Urothelium cell line (cell line): ENCODE data around the gene SIKE1.
A peak's percentile ranks its signal among the peaks of the same experiment; 100 is the strongest.
"Not testable (repeated sequence)": the region's sequence is repeated elsewhere in the genome, so short reads cannot be mapped to it uniquely, and the experiment has no call there.

Experiments
- DNase-seq: peaks from one replicate; pipeline ENCODE4 v3.0.0; 2011; ENCODE audit warnings: low spot score, mixed read lengths
- FAIRE-seq: peaks from 2 replicates; lab custom pipeline; 2011; peaks lifted over from hg19 to GRCh38; lab: Jason Lieb, UNC

SIKE1 gene

DNA sequence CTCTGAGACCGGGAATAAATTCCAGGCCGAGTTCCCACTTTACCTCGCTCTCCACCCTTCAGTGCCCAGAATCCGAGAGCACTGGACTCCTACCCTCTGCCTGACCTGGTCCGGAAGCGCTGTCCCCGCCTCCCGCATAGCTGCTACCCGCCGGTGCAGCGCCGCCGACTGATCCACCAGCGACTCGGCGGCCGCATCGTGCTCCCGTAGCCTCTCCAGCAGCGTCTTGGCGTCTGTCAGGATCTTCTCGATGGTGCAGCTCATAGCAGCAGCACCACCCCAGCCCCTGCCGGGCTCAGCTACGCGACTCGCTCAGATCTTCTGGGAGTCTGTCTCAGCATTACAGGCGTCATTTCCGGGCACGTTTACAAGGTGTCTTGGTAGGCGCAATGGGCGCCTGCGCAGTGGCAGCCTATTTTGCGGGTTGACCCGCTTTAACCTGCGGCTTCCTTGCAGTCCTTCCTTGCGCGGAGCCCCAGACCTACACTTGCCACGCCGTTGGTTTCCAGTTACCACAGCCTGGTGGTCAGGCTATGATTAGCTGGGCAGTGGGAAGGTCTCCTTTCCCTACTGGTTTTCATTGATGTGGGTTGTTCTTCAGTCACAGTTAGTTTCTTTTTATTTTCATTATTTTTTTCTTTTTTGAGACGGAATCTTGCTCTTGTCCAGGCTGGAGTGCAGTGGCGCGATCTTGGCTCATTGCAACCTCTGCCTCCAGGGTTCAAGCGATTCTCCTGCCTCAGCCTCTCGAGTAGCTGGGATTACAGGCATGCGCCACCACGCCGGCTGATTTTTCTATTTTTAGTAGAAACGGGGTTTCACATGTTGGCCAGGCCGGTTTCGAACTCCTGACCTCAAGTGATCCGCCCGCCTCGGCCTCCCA is at the start of gene SIKE1:
Gene SIKE1 (minus strand): TSS at position 342 of the 883 bp plus-strand sequence. CDS start 78 bp downstream, at position 264.
- peak; percentile 61 for FAIRE-seq
- DNase-seq: peak; percentile 98

DNA sequence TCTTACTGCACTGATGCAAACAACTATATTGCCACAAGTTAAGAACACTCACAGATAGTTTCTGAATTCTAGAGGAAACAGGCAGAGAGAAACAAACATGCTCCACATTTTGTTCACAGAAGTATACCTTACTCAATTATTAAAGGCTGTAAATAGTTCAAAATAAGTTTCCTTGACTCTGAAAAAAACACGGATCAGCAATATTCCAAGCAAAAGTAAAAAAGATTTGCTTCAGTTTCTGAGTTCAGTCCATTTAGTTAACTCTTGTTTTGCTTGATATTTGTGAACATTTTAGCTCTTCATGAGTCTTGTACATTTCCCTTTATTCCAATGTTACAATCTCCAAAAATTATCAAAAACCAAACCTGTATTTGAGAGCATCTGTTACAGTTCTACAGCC is 49.6 kb upstream of the SIKE1 start:
- not testable (repeated sequence) for FAIRE-seq, DNase-seq

DNA sequence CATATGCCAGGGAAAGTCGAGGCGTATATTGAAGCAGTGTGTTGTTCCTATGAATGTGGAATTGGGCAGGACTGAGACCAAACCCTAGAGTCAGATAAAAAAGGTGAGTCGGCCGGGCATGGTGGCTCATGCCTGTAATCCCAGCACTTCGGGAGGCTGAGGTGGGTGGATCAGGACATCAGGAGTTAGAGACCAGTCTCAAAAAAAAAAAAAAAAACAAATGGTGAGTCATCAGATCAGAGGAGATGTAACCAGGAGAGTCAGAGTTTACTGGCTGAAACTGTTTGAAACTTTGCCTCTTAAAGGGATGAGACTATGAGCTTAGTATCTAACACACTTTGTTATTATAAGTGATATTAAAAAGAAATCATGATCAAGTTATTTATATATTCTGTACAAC is 47.8 kb upstream of the SIKE1 start:
- DNase-seq: peak; percentile 64
- FAIRE-seq: no peak

DNA sequence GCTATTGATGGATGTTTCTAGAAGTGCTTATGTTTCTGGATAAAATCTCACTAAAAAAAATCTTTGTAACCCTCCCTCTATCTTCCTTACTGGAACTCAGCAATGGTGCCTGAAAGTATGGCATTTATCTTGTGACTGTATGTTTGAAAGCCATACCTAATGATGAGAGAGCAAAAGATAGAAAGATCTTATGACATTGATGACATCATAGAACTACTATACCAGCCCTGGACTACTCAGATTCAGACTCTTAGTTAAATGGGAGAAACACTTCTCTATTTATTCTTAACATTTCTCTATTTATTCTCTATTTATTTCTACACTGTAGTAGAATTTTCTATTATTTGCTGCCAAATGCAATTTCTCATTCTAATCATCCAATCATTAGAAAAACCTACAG is 41.5 kb upstream of the SIKE1 start:
- FAIRE-seq (no peak), DNase-seq (no peak)

DNA sequence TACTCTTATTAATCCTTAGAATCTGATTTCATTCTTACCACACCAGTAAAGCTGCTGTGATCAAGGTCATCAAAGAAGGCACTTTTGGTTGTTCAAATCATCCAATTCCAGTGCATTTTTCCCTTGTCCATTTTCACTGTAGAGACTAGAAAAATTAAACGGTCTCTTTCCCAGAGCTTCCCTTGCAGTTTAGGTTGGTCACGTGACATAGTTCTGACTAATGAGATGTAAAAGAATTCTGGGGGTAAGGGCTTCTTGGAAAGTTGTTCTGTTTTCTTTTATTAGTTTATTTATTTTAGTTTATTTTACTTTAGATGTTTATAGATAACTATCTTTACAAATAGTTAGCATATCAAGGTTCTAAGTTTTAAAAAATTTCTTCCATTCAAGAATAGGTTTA is 39.9 kb upstream of the SIKE1 start:
- no peak for FAIRE-seq
- DNase-seq: no peak

DNA sequence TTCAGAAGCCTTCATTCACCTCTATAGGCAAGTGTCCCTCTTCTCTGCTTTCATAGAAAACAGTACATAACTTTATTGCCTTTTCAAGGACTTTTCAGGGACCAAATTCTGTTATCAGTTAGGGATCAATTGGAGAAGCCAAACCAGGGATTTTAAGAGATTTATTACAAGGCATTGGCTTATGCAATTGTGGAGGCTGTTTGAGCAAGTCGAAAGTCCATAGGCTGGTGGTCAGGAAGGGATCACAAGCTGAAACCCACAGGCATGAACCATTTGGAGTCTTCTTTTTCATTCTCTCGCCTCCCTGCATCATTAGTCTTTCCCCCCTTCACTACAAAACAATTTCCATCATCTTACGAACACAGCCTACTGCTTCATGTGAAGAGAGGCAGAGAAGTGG is 39.4 kb upstream of the SIKE1 start:
- FAIRE-seq (no peak), DNase-seq (no peak)

DNA sequence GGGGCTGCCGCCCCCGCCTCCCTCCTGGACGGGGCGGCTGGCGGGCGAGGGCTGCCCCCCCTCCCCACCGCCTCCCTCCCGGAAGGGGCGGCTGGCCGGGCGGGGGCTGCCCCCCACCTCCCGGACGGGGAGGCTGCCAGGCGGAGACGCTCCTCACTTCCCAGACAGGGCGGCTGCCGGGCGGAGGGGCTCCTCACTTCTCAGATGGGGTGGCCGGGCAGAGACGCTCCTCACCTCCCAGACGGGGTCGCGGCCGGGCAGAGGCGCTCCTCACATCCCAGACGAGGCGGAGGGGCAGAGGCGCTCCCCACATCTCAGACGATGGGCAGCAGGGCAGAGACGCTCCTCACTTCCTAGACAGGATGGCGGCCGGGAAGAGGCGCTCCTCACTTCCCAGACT is 24.0 kb upstream of the SIKE1 start:
- FAIRE-seq, DNase-seq: not testable (repeated sequence)

DNA sequence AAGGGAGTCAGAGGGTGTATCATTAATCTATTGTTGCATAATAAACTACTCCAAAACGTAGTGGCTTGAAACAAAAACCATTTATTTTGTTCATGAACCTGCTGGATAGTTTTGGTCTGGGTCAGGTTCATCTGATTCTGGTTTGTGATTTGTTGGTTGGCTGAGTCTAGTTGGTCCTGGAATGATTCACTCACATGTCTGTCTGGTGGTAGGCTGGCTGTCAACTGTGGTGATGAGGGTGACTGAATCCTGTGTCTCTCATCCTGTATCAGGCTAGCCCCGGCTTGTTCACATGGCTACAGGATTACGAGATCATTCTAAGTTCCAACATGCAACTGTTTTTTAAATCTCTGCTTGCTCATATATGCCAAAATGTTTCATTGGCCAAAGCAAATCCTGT is 22.5 kb upstream of the SIKE1 start:
- FAIRE-seq (peak; percentile 5), DNase-seq (peak; percentile 38)

DNA sequence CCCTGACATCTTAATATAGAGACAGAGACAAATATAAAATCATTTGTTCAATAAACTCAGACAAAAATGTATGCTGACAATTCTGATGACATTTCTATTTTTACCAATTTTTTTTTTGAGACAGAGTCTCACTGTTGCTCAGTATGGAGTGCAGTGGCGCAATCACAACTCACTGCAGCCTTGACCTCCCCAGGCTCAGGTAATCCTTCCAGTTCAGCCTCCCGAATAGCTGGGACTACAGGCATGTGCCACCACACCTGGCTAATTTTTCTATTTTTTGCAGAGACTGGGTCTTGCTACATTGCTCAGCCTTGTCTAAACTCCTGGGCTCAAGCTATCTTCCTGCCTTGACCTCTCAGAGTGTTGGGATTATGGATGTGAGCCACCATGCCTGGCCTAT is 13.6 kb upstream of the SIKE1 start:
- FAIRE-seq: no peak

DNA sequence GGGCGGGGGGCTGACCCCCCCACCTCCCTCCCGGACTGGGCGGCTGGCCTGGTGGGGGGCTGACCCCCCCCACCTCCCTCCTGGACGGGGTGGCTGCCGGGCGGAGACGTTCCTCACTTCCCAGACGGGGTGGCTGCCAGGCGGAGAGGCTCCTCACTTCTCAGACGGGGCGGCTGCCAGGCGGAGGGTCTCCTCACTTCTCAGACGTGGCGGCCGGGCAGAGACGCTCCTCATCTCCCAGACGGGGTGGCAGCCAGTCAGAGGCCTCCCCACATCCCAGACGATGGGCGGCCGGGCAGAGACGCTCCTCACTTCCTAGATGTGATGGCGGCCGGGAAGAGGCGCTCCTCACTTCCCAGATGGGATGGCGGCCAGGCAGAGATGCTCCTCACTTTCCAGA is 10.1 kb upstream of the SIKE1 start:
- FAIRE-seq, DNase-seq: not testable (repeated sequence)

More for the DNA sequence above, 13.6 kb upstream of the SIKE1 start:
- DNase-seq: no peak

DNA sequence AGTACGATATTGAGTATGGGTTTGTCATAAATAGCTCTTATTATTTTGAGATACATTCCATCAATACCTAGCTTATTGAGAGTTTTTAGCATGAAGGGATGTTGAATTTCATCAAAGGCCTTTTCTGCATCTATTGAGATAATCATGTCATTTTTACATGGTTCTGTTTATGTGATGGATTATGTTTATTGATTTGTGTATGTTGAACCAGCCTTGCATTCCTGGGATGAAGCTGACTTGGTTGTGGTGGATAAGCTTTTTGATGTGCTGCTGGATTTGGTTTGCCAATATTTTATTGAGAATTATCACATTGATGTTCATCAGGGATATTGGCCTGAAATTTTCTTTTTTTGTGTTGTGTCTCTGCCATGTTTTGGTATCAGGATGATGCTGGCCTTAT is 6.0 kb upstream of the SIKE1 start:
- FAIRE-seq, DNase-seq: not testable (repeated sequence)

DNA sequence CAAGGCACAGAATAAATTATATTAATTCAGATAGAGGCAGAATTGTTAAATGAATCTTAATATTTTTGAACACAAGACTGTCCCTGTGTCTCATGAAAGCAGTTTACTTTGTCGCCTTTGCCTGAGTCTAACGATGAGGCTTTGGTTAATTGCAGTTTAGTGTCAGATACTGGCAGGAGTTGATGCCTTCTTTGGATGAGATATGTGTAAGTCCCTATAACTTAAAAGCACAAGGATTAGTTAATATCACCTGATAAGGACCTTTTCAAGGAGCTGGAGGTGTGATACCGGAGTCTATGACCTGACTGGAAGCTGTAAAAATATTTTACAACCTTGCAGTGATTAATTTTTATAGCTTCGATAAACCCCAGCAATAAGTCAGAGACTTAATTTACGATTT is 2.0 kb upstream of the SIKE1 start:
- DNase-seq (no peak), FAIRE-seq (no peak)

DNA sequence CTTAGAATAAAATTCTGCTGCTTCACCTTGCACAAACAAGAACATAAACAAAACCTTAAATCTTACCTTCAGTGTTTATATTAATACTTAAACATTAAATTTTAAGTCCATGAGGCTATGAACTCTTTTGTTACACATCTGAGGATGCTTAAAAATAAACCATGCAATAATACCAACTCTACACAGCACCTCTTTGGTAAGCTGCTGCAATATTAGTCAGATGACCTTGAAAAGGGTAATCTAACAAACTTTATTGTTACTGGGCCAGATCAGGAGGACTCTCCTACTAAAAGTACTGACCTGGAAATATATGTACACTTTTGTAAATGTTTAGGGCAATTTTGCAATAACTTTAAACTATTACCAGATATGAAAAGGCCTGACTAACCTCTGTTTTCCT is 763 bp downstream of the SIKE1 start:
- FAIRE-seq (no peak), DNase-seq (no peak)

DNA sequence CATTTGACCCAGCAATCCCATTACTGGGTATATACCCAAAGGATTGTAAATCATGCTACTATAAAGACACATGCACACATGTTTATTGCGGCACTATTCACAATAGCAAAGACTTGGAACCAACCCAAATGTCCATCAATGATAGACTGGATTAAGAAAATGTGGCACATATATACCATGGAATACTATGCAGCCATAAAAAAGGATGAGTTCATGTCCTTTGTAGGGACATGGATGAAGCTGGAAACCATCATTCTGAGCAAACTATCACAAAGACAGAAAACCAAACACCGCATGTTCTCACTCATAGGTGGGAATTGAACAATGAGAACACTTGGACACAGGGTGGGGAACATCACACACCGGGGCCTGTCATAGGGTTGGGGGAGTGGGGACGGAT is 3.8 kb downstream of the SIKE1 start:
- FAIRE-seq, DNase-seq: not testable (repeated sequence)

DNA sequence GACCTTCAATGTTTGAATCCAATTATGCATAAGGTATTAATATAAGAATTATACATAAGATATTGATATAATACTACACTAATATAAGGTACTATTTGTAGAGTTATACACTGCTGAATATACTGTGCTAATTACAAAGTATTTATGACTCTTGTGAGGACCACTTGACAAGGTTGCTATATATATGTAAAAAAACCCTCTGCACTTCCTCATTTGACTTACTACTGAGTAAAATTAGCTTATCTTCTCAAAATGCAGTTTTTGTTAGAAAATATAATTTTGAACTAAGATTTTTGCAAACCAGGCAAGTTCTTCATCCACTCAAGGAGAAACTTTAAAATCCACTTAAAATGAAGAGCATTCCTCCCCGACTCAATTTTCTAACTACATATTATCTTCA is 8.5 kb downstream of the SIKE1 start:
- DNase-seq: no peak
- FAIRE-seq: no peak

DNA sequence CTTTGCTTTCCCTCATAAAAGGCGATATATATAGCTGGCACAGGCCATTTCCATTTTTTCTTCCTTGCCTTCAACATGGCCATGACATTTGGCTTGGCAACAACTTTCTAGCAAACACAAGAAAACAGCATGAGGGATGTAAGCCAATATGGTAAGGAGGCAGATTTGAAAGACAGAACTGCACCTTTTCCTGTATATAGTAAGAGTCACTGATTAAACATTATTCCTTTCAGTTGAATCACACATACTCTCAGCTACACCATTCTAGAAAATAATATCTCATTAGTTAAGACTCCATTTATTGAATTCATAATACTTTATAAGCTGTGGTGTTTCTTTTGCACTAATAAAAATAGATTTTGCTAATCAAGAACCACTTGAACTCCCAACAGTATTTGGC is 9.5 kb downstream of the SIKE1 start:
- no peak for FAIRE-seq

DNA sequence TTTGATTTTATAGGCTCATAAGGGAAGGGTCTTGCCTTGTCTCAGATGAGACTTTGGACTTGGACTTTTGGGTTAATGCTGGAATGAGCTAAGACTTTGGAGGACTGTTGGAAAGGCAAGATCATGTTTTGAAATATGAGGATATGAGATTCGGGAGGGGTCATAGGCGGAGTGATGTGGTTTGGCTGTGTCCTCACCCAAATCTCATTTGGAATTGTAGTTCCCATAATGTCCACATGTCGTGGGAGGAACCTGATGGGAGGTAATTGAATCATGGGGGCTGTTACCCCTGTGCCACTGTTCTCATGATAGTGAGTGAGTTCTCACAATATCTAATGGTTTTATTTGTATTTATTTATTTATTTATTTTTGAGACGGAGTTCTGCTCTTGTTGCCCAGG is 15.8 kb downstream of the SIKE1 start:
- DNase-seq: no peak
- FAIRE-seq: no peak

More for the DNA sequence above, 9.5 kb downstream of the SIKE1 start:
- DNase-seq: no peak

DNA sequence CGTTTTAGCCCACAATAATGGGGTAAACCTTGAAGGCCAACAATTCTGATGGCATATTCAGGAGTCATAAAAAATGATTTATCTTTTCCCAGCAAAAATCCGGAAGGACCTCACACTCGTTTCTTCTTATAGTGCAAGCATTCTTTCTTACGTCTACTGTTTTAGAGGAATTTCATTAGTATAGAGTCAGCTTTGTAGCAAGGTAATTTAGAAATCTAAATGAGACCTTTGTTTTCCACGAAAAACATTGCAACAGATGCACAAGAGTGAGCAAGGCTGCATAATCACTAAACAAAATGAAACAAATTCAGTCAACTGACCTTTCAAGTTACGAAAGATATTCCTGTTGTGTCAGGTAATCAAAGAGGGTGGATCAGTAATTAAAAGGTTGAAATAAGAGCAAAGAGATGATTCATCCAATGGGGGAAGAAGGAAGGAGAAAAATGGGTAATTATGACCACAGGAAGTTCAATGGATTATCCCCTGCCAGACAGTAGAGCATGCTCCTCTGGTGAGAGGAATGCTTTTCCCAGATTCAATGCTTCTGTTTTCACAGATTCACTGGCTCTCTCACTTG is 22.1 kb downstream of the SIKE1 start:
- DNase-seq: peak; percentile 13
- FAIRE-seq: no peak

DNA sequence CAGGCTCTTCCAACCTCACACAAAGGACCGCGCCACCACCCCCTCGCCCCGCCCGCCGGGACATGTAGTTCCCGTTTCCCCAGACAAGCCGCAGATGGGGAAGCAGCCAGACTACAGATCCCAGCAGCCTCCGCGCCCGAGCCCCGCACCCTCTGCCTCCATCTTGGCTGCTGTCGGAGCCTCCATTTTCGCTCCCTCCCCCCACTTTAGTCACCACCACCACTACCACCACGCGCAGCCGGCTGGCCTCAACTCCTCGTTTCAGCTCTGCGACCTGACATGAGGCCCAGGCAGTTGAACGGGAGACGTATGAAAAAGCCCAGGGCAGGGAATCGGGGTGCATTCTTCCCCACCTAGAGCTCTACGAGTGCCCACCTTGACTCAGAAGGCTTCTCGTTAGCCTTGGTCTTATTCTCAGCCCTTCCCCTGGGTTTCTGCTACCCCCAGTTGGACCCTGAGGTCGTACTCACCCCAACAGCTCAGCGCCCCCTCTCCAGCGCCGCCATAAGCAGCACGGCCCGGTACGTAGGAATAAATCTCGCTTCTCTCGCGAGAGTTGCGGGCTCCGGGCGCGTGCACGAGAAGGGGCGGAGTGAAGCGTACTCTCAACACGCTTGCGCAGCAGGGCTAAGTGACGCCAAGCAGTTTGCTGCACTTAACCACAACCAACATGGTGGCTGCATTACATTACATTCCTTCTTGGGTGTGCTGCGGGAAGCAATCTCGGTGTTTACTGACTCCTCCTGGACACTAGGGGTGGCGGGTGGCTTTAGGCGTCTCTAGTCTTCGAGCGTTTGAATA is 22.8 kb downstream of the SIKE1 start, which contains the start of gene CSDE1:
Gene CSDE1 (minus strand): TSS at position 530 of the 801 bp plus-strand sequence. CDS start 18,094 bp downstream, outside the sequence.
- DNase-seq: peak; percentile 98
- FAIRE-seq: peak; percentile 99

DNA sequence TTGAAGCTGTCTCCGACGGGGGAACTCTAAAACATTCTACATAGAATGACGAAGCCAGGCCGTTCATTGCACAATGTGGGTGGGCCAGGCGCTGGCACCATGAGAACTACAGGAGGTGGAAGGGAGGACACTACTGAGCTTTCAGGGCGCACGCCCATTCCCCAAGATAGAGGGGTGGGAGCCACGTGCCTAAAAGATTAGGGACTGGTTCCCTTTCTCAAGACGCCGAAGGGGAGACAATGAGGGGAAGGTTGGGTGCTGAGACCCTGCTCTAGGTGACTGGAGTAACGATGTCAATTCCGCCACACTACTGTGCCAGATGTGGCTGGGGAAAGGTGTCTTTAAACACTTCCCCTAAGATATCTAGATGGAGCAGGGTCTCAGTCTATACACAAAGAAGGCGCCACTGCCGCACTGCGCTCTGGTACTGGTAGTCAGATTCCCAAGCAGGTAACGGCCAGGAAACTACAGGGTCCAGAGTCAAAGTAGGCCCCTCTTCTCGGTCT is 23.5 kb downstream of the SIKE1 start:
- FAIRE-seq (no peak), DNase-seq (peak; percentile 21)
